ENCODE data around the gene RENBP. TPM values are rescaled to one million over a fixed set of nuclear protein-coding genes. Genes with fewer than 3 reads are reported as not detected.

Gene RENBP
- total RNA-seq, 2 experiments from 2014 or later: 5.3 to 6.3 TPM

DNA sequence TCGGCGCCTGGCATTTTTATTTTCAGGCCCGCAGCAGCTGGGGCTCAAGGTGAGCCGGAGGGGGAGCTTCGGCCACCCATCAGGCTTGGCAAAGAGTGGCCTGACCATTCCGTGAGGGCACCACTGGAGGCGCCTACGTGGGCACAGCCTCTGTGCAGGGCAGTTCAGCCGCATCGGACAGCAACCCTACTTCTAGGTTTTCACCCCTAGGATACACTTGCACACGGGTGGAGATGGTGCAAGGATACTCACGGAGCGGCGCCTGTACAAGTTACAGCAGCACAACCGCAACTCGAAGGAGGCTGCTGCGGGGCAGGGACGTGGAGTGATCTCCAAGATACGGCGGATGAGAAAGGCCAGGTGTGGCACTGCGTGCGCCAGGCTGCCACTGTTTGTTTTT, 16.3 kb upstream of the RENBP start:
- ChIA-PET CTCF (no interaction called here), POLR2A (no interaction called here)

DNA sequence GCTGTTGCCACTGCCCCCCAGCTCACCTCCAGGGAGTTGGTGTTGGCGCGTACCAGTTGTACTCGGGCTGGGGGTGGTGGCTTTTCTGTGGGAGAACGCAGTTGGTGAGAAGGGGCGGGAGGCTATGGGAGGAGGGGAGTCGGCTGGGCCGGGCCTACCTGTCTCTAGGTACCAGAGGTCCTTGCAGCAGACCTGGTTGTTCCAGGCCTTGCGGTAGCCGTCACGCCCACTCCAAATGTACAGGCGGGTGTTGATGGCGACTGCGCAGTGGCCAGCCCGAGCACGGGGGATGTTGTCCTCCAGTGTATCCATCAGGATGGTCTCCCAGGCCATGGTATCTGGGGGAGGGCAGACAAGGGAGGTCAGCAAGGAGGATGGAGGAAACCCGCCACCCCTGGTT, 15.6 kb upstream of the RENBP start:
- ChIA-PET POLR2A (interaction anchor here (1.2 kb wide), 1 partner anchor 8 kb away, joined by 3 read pairs; no protein-coding TSS in a partner anchor), CTCF (no interaction called here)

DNA sequence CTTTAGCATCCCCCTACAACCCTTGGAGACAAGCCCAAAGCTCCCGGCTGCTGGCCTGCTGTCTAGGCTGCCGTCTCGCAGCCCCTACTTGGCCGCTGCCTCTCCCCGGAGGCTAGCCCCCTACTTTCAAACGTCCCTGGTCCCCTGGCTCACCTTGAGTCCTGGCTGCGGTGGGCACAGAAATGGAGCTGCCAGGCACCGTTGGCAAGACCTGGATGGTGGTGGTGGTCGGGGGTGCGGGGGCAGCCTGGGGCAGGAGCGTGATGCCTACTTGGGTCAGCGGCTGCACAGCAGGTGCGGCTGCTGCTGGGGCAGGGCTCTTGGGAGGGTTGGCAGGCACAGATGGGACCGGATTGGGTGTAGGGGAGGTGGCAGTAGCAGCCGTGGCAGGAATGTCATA, 15.2 kb upstream of the RENBP start:
- CTCF ChIA-PET: no interaction called here
- POLR2A ChIA-PET: interaction anchor here (1.2 kb wide), 1 partner anchor 9 kb away, joined by 3 read pairs; no protein-coding TSS in a partner anchor

DNA sequence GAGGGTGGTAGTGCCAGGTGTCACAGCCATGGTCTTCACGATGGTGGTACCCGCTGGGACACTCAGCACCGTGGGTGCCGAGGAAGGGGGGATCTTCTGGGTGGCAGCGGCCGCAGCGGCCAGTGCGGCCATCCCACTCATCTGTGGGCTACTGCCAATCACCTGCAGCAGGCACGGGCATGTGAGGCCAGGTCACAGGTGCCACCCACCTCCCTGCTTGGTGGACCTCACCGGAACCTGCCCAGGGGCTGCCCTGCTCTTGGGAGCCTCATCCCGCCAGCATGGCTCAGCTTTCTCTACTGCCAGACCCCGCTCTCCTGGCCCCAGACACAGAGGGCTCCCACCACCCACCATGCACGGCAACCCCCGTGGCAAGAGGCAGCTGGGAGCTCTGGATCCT, 14.2 kb upstream of the RENBP start:
- ChIA-PET POLR2A (interaction anchor here (1.2 kb wide), 1 partner anchor 10 kb away, joined by 3 read pairs; no protein-coding TSS in a partner anchor), CTCF (no interaction called here)

DNA sequence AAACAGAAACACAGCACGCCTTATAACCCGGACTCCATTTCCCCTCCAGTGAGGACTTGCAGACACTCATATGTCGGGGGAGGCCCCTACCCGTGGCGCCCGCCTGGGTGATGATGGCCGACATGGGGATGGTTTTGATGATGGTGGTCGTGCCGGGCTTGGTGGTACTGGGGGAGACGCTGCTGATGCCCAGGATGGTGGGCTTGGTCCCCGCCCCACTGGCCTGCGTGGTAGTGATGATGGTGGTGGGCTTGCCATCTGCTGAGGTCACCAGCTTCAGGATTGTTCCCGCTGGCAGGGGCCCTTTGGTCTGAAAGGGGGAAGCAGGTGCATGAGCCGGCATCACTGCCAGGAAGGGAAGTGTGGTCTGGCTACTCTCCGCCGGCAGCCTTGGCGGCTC, 12.8 kb upstream of the RENBP start:
- ChIA-PET CTCF (no interaction called here), POLR2A (no interaction called here)

- POLR2A ChIA-PET: no interaction called here
- CTCF ChIA-PET: no interaction called here
Measured at GRCh38 chrX:153956044-153956907, 11.8 kb upstream of the RENBP start.

DNA sequence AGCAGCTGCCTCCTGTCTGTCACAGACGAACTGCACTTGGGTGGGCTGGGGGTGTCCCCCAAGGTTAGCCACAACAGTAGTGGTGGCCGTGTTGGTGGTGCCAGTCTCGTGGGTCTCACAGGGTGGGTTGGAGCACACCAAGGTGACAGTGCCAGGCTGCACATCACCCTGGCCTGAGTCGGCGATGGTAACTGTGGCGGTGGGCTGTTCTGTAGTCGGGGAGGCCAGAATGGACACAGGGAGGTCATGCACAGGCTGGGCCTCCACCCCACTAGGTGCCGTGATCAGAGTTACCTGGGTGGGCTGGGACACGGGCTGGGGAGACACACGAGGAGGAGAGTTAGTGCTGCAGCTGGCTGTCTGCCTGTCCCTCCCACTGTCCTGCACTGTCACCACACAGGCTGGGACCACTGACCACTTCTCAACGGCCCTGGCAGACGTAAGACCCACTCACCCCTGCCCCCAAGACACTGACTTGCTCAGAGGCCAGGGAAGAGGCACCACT, 10.8 kb upstream of the RENBP start:
- ChIA-PET CTCF (no interaction called here), POLR2A (no interaction called here)

DNA sequence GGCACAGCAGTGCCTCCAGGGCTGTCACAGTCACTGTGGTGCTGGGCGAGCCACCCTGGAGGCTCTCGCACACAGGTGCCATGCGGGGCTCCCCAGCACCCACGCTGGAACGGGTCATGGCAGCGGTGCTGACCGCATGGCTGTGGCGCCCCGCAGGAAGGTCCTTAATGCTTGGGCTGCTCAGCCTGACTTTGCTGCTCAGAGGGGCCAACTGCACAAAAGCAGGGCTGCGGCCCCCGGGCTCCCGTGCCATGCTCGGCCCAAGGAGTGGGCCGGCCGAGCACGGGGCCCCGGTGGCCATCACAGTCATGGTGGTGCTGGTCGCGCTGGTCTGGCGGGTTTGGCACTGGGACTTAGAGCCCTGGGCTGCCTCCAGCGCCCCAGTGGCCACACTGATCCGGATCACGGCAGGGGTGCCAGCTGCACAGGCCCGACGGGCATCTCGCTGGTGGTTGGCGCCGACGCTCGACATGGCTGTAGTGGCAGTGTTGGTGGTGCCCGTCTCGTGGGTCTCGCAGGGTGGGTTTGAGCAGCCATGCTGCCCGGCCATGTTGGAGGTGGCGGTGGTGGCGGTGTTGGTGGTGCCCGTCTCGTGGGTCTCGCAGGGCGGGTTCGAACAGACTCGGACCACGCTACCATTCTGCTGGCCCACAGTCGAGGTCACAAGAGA, 10.2 kb upstream of the RENBP start:
- POLR2A ChIA-PET: no interaction called here
- CTCF ChIA-PET: no interaction called here

DNA sequence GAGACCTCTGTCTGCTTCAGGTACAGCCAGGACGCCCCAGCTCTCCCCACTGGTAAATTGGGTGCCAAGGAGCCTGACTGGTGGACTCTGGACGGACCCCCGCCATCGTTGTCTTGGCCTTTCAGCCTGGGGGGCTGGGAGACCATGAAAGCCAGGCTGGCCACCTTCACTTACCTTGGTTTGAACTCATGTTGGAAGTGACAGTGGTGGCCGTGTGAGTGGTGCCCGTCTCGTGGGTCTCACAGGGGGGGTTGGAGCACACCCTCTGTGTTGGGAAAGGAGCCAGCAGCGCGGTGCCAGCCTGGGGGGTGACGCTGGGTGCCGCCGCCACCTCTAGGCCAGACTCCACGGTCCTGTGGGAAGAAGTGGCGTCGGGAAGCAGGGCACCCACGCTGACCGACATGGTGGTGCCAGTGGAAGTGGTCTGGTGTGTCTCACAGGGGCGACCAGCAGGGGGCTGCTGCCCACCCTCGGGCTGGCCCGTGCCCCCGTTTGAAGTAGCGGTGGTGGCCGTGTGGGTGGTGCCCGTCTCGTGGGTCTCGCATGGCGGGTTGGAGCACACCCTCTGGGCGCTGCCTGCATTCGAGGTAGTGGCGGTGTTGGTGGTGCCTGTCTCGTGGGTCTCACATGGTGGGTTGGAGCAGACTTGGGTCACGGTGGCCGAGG, 9.6 kb upstream of the RENBP start:
- ChIA-PET POLR2A (no interaction called here), CTCF (interaction anchor here (2.0 kb wide), 1 partner anchor 14 kb away, joined by 6 read pairs; no protein-coding TSS in a partner anchor)

- ChIA-PET POLR2A (no interaction called here), CTCF (interaction anchor here (1.0 to 2.0 kb wide), 3 partner anchors 13 to 189 kb away, joined by 4 to 10 read pairs (median 6); partner anchors contain the start of gene PLXNB3)
Measured at GRCh38 chrX:153953342-153953830, 8.9 kb upstream of the RENBP start.

DNA sequence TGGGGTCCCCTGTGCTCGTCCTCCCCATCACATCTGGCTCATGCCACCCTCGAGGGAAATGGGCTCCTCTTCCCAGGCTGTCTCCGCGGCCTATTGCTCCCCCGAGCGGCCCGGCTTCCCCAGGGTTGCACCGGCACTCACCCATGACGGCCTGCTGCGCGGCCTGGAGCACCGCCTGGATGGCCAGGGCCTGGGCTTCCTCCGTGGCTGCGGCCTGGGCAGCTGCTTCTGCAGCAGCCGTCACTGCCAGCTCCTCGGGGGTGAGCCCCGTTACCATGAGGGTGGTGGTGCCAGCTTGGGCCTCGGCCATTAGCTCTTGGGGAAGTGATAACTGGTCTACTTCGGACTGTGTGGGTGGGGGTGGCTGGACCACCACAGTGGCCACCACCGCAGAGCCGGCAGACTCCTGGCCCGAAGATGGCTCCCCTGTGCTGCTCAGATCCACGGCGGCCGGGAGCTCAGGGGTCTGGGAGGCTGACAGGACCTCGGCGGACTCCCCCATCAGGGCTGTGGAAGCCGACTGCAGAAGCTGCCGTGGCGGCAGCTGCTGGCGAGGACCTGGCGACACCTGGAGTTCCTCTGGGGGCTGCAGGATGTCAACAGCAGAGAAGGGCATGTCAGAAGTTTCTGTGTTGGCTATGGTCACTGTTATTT, 8.1 kb upstream of the RENBP start:
- POLR2A ChIA-PET: interaction anchor here (0.9 to 1.3 kb wide), 2 partner anchors 9 to 28 kb away, joined by 3 read pairs; no protein-coding TSS in a partner anchor
- CTCF ChIA-PET: interaction anchor here (1.0 to 2.0 kb wide), 5 partner anchors 13 to 188 kb away, joined by 4 to 10 read pairs (median 6); partner anchors contain the start of gene PLXNB3

DNA sequence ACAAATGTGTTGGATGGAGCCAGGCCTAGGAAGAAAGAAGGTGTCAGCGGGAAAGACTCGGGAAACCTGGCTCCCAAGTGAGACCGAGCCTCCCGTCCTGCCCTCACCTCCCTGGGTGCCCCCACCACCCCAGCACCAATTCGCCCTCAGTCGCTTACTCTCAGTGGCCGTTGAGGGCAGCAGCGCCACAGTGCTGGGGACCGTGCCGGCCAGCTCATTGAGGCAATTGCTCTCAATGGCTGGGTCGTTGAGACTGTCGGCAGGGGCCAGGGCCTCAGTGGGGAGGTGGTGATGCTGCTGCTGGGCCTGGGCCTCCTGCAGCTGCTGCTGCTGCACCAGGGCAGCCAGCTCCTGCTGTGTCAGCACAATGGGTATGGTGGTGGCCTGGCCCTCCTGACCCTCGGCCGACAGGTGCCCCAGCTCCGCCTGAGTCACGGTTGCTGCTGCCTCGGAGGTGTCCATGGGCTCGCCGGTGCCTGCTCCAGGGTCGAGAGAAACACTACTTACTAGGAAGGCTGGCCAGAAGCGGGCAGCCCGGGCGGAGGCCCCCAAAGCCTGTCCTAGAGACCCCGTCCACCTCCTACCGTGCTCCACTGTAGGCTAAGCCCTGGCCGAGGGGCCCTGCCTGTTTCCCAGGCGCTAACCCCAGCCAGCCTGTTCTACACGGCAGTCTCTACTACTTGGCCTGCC, 7.4 kb upstream of the RENBP start:
- ChIA-PET CTCF (interaction anchor here (1.0 to 2.0 kb wide), 4 partner anchors 14 to 27 kb away, joined by 6 to 10 read pairs (median 6); no protein-coding TSS in a partner anchor), POLR2A (interaction anchor here (0.9 to 1.3 kb wide), 2 partner anchors 10 to 27 kb away, joined by 3 read pairs; no protein-coding TSS in a partner anchor)

GRCh38 chrX:153950127-153950526, 5.7 kb upstream of the RENBP start:
- CTCF ChIA-PET: no interaction called here

GRCh38 chrX:153948847-153949805, 4.7 kb upstream of the RENBP start:
- CTCF ChIA-PET: interaction anchor here (1.6 to 4.8 kb wide), 4 partner anchors 18 to 186 kb away, joined by 5 to 58 read pairs (median 6); partner anchors contain the start of gene ARHGAP4
- POLR2A ChIA-PET: no interaction called here

More at GRCh38 chrX:153950127-153950526, 5.7 kb upstream of the RENBP start:
- POLR2A ChIA-PET: no interaction called here

DNA sequence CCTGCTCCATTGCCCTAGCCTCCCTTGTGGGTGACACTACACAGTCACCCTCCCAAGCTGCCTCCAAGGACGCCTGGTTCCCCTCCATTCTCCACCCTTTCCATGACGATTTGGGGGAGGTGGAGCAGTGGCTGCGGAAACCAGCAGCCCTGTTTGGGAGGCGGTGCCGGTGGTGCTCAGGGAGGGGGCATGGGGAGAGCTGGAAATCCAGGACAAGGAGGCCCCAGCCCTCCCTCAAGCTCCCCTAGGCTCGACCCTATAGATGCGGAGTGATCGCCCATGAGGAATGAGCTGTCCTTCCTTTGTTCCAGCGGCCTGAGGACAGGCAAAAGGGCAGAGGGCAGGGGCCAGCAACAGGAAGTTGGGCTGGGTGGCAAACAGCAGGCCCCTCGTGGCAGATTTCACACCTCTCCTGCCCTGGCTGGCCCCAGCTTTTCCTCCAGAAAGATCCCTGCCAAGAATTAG, 3.6 kb upstream of the RENBP start:
- ChIA-PET CTCF (interaction anchor here (1.1 to 4.8 kb wide), 6 partner anchors 15 to 185 kb away, joined by 3 to 58 read pairs (median 5); partner anchors contain the start of gene ARHGAP4), POLR2A (no interaction called here)

GRCh38 chrX:153947009-153947769, 2.7 kb upstream of the RENBP start:
- CTCF ChIA-PET: interaction anchor here (0.8 to 4.8 kb wide), 10 partner anchors 9 to 184 kb away, joined by 3 to 58 read pairs (median 4); partner anchors contain the start of genes ARHGAP4, HCFC1, PLXNB3 and TMEM187

More at GRCh38 chrX:153947009-153947769, 2.7 kb upstream of the RENBP start:
- POLR2A ChIA-PET: interaction anchor here (0.6 to 1.0 kb wide), 3 partner anchors 9 to 67 kb away, joined by 3 to 9 read pairs (median 4); no protein-coding TSS in a partner anchor
